Cardiac muscle cell (in vitro differentiated cells and primary cell): ENCODE data around the gene SPRING1. TPM values are rescaled to one million over a fixed set of nuclear protein-coding genes. Genes with fewer than 3 reads are reported as not detected.

Source experiments
- DNase-seq, 2 donors: peaks; one replicate each; pipeline versions ENCODE4 v3.0.0 to v3.0.0-alpha.2; 2010 to 2017; ENCODE audit warnings: low read depth in 1 of 2, low spot score in 1 of 2
- H3K27ac ChIP-seq: fragments of 200-600 bp; sonication (generic); 2 replicates; pipeline ENCODE4 v1.5.1; 2016
- H3K27me3 ChIP-seq: fragments of 200-600 bp; sonication (generic); 2 replicates; pipeline ENCODE4 v1.6.0; 2016; ENCODE audit warnings: control low read depth
- H3K36me3 ChIP-seq: fragments of 200-600 bp; sonication (generic); 2 replicates; pipeline ENCODE4 v1.5.1; 2016; ENCODE audit warnings: control low read depth
- H3K4me1 ChIP-seq: fragments of 200-600 bp; sonication (generic); 2 replicates; pipeline ENCODE4 v1.8.1; 2017; ENCODE audit warnings: low read depth, mild to moderate bottlenecking, mixed run types
- H3K4me3 ChIP-seq: fragments of 200-600 bp; sonication (generic); 2 replicates; pipeline ENCODE4 v1.5.1; 2016; ENCODE audit warnings: mild to moderate bottlenecking
- H3K9me3 ChIP-seq: fragments of 200-600 bp; sonication (generic); 2 replicates; pipeline ENCODE4 v1.5.1; 2017; ENCODE audit warnings: low read depth, mild to moderate bottlenecking, control low read depth
- polyA plus RNA-seq: library from polyadenylated mRNA; unstranded; fragments of >200 nt; fragmentation: Nextera tagmentation; extraction: Ambion mirVana; gene quantifications from 2 replicates; pipeline ENCODE4 v1.2.1, GENCODE V29; 2016
- total RNA-seq: library from RNA; depleted of rRNA; stranded (reverse); fragments of >200 nt; gene quantifications from 2 replicates; pipeline ENCODE4 v1.2.3, GENCODE V29; 2016
- TF ChIP-seq, protein P1 (sequence below): IDR thresholded peaks from 2 replicates; pipeline ENCODE4 v1.5.1; 2012; ENCODE audit warnings: low read depth, mild to moderate bottlenecking, low read length

The SPRING1 gene
- total and polyA plus RNA-seq, 2 experiments from 2014 or later: 14.2 to 23.5 TPM

DNA sequence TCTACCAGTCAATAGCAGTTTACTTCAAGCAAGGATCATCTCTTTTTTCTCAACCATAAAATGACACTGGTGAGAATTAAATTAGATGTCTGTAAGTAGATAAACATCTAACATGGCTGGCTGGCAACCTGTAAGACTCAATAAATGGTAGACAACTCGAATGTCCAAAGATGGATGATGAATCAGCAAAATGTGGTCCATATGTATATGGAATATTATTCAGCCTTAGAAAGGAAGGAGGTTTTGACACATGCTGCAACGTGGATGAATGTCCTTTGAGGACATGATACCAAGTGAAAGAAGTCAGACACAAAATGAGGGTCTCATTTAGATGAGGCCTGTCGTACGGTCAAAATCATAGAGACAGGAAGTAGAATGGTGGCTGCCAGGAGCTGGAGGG is 46.2 kb downstream of the SPRING1 start:
- Histone ChIP-seq H3K36me3 (no peaks in the 10 kb centered on the region), H3K4me3 (no peak overlapping the region), H3K9me3 (no peaks in the 10 kb centered on the region), H3K27me3 (no peaks in the 10 kb centered on the region), H3K27ac (no peak overlapping the region), H3K4me1 (peaks cover 15% of the 10 kb centered on the region)
- DNase-seq: no peak
- TF ChIP-seq, protein P1, sequence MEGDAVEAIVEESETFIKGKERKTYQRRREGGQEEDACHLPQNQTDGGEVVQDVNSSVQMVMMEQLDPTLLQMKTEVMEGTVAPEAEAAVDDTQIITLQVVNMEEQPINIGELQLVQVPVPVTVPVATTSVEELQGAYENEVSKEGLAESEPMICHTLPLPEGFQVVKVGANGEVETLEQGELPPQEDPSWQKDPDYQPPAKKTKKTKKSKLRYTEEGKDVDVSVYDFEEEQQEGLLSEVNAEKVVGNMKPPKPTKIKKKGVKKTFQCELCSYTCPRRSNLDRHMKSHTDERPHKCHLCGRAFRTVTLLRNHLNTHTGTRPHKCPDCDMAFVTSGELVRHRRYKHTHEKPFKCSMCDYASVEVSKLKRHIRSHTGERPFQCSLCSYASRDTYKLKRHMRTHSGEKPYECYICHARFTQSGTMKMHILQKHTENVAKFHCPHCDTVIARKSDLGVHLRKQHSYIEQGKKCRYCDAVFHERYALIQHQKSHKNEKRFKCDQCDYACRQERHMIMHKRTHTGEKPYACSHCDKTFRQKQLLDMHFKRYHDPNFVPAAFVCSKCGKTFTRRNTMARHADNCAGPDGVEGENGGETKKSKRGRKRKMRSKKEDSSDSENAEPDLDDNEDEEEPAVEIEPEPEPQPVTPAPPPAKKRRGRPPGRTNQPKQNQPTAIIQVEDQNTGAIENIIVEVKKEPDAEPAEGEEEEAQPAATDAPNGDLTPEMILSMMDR: no peak

DNA sequence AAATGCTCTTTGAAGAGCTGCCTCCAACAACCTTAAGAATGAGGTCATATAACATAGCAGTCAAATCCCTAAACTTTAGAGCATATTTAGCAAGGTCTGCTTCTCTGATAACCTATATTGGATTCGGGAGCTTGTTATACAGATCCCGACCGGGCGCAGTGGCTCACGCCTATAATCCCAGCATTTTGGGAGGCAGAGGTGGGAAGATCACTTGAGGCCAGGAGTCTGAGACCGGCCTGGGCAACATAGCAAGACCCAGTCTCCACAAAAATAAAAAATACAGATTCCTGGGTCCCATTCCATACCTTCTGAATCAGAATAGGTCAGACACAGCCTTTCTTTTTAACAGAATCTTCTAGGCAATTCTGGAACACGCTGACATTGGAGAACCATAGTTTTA is 46.7 kb downstream of the SPRING1 start:
- DNase-seq: no peak

DNA sequence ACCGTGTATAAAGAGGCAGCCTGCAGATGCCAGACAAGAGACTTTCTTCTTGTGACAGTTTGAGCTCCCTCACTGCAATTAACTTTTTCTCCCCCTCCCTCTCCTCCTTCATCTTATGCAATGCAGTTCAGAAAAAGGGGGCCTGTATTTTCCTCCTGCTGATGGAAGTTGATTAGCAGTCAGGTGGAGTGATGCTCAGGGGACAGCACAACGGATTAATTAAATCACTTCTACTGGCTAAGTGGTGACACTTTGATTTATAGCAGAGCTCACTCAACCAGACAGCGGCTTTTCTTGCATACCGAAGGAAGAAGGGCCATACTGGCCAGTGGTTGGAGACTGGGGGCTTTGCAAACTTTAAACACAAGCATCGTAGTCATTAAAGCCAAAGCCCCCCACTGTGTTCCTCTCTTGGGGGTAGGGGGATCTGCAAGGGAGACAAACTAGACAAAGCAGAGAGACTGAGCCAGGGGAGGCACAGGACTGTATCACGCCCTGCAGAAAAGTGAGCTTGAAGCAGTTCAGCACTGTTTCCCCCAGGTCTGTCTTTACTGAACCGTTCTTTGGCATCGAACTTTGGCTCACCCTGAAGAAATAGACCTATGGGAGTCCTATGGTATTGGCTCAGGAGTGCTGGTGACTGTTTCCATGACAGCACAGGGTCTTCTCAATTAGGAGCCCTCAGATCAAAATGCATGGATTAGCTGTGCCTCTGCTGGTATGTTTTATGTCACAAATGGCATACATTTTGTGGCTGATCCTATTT is 47.7 kb downstream of the SPRING1 start:
- Histone ChIP-seq H3K9me3 (no peaks in the 10 kb centered on the region), H3K27ac (no peak overlapping the region), H3K27me3 (no peaks in the 10 kb centered on the region), H3K36me3 (no peaks in the 10 kb centered on the region), H3K4me3 (no peak overlapping the region), H3K4me1 (peaks cover 15% of the 10 kb centered on the region)
- TF ChIP-seq, protein P1: no peak
- peak in 1 of 2 donors; percentile 34 for DNase-seq

More for the DNA sequence above, 46.7 kb downstream of the SPRING1 start:
- H3K9me3 ChIP-seq: no peaks in the 10 kb centered on the region
- peaks cover 15% of the 10 kb centered on the region for H3K4me1 ChIP-seq
- no peak overlapping the region for H3K27ac ChIP-seq
- no peaks in the 10 kb centered on the region for H3K36me3 ChIP-seq
- no peak overlapping the region for H3K4me3 ChIP-seq
- TF ChIP-seq, protein P1: no peak
- no peaks in the 10 kb centered on the region for H3K27me3 ChIP-seq

DNA sequence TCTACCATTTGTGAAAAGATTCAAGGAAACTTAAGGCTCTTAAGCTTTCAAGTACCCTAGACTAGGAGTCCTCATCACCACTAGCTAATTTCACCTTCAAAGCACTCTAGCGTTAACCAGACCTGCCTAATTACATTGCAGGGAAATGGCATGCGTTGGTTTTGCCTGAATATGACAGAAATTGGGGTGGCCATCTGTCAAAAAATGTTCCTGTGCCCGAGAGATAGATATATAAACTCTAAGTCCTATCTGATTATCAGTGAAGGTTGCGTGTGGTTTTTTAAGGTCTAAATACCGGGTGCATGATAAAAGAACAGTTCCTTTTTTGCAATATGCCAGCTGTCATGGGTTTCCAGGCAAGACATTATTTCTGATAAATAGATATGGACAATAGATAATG is 48.3 kb downstream of the SPRING1 start:
- Histone ChIP-seq H3K36me3 (no peaks in the 10 kb centered on the region), H3K9me3 (no peaks in the 10 kb centered on the region), H3K27me3 (no peaks in the 10 kb centered on the region), H3K4me1 (peaks cover 15% of the 10 kb centered on the region), H3K27ac (no peak overlapping the region), H3K4me3 (no peak overlapping the region)
- TF ChIP-seq, protein P1: no peak
- DNase-seq: no peak

Other genes starting within 250 kb of the SPRING1 start
- 2.3 and 2.4 TPM in 2 replicates for gene MAP1LC3B2, start 178.7 kb downstream of the SPRING1 start, total RNA-seq
- gene MAP1LC3B2, start 178.7 kb downstream of the SPRING1 start, polyA plus RNA-seq: 7.2 and 14.9 TPM in 2 replicates
- gene RNFT2, start 246 bp upstream of the SPRING1 start, total RNA-seq: 17.5 and 19.1 TPM in 2 replicates
- gene RNFT2, start 246 bp upstream of the SPRING1 start, polyA plus RNA-seq: 11.0 and 12.3 TPM in 2 replicates
- 0.25 TPM in 1 of 2 replicates, not detected in the other for gene HRK, start 143.4 kb upstream of the SPRING1 start, total RNA-seq
- gene HRK, start 143.4 kb upstream of the SPRING1 start, polyA plus RNA-seq: 0.06 and 0.17 TPM in 2 replicates
- 22.1 and 25.7 TPM in 2 replicates for gene FBXW8, start 172.9 kb upstream of the SPRING1 start, total RNA-seq
- gene FBXW8, start 172.9 kb upstream of the SPRING1 start, polyA plus RNA-seq: 15.3 and 20.9 TPM in 2 replicates